HG03469 (cell line): ENCODE measurements around the gene GRPR.
"Not testable (repeated sequence)": the region's sequence is repeated elsewhere in the genome, so short reads cannot be mapped to it uniquely, and the experiment has no call there.

Experiments
- ATAC-seq: cut with Tn5 transposase; IDR thresholded peaks from one replicate; pipeline ENCODE4 v1.9.1; 2021; ENCODE audit warnings: mild to moderate bottlenecking, moderate library complexity, moderate number of reproducible peaks; ENCODE audit not compliant: unreplicated experiment

GRPR gene

DNA sequence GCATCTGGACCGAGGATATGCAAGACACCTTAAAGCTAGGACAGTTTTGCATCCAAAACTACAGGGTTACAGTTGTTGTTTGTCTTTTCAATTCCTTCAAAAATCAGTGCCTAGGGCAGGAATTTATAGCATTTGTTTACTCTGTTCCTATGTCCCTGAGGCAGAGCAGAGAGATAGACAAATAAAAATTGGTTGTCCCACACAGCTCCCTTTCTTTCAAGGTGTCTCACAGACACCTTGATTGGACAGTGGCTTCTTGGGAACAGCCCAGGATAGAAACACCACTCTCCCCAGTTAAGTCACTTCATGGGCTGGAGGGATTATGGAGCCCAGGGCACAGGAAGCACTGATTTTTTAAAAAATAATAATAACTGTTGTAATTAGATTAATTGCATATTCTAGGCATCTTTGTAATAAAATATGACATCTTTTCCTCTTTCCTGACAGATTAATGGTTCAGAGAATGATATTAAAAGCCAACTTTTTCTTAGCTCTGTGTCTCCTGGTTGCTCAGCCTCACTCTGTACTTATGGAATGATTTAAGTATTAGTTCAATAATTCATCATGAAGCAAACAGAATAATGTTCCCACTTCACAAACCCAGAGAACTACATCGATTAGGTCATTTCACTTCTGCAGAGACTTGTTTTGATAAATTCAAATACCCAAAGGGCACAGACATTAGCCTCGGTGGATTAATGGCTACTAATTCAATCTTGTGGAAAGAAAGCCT, 52.1 kb downstream of the GRPR start:
- ATAC-seq = no peak

- ATAC-seq = no peak
Observed at GRCh38 chrX:16177260-16177659, 53.9 kb downstream of the GRPR start.

GRCh38 chrX:16183843-16184242, 60.5 kb downstream of the GRPR start:
- ATAC-seq = not testable (repeated sequence)

GRCh38 chrX:16185725-16186136, 62.4 kb downstream of the GRPR start:
- peak; percentile 92 for ATAC-seq

DNA sequence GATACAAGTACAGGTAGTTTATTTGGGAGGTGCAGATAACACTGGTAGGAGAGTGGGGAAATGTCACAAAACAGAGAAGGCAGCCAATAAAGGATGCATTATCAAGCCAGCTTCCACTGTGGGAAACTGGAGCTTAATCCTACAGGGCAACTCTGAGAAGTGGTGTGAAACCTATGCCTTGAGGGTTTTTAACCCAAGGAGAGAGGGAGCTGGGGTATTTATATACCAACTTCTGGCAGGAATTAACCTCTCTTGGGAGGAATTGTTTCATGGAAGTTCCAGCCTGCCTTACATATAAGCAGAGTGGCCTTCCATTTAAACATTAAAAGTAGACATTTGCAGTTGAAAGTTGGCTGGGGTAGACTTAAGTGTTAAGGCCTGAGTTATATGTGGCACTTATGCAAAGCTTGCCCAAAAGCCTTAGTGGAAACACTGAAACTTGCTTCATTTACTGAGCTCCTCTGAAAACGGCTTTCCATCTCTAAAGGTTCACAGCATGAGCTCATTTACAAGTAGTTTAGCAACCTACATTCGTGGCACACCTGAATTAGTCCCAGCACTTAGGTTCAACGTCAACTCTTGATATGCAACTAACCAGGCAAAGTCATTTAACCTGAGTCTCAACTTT, 63.1 kb downstream of the GRPR start:
- ATAC-seq = no peak

GRCh38 chrX:16187024-16187760, 63.8 kb downstream of the GRPR start:
- ATAC-seq = no peak

GRCh38 chrX:16188687-16189086, 65.3 kb downstream of the GRPR start:
- no peak for ATAC-seq

- ATAC-seq = no peak
Observed at GRCh38 chrX:16191605-16192004, 68.2 kb downstream of the GRPR start.

GRCh38 chrX:16196829-16197228, 73.5 kb downstream of the GRPR start:
- ATAC-seq = no peak

DNA sequence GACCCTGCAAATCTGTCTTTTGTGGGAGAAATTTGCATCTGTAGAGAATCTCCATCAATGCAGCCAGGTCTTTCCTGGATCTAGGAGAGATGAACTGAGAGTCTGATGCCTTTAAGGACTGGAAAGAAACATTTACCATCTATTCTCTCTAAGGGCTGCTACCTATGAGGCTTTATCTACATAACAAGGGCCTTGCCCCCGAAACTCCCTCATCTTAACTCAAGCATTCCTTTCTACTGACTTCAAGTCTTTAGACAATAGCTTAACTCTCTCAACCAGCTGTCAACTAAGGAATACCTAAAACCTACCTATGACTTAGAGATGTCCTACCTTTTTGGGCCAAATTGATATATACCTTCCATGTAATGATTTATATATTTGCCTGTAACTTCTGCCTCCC, 76.0 kb downstream of the GRPR start:
- no peak for ATAC-seq

- ATAC-seq = no peak
Observed at GRCh38 chrX:16202943-16203342, 79.6 kb downstream of the GRPR start.
